Glutamatergic neuron (in vitro differentiated cells): ENCODE measurements around the gene UBE2J2. TPM values are rescaled to one million over a fixed set of nuclear protein-coding genes. Genes with fewer than 3 reads are reported as not detected.

ENCODE experiments used
- DNase-seq: peaks from one replicate; pipeline ENCODE4 v3.0.0; 2022
- H3K27ac Mint-ChIP-seq: one replicate; pipeline ENCODE4 v1.8.0; 2020; ENCODE audit warnings: mild to moderate bottlenecking, mixed read lengths, inconsistent platforms; ENCODE audit not compliant: unreplicated experiment
- H3K27me3 Mint-ChIP-seq: one replicate; pipeline ENCODE4 v1.8.0; 2020; ENCODE audit warnings: mild to moderate bottlenecking, moderate library complexity, mixed read lengths, inconsistent platforms; ENCODE audit not compliant: unreplicated experiment
- H3K36me3 Mint-ChIP-seq: one replicate; pipeline ENCODE4 v1.8.0; 2020; ENCODE audit warnings: mild to moderate bottlenecking, mixed read lengths, inconsistent platforms; ENCODE audit not compliant: unreplicated experiment
- H3K4me1 Mint-ChIP-seq: one replicate; pipeline ENCODE4 v1.8.0; 2020; ENCODE audit warnings: mild to moderate bottlenecking, low read depth, mixed read lengths, inconsistent platforms; ENCODE audit not compliant: unreplicated experiment
- H3K4me3 Mint-ChIP-seq: one replicate; pipeline ENCODE4 v1.8.0; 2020; ENCODE audit warnings: mild to moderate bottlenecking, mixed read lengths, inconsistent platforms; ENCODE audit not compliant: unreplicated experiment
- H3K9me3 Mint-ChIP-seq: one replicate; pipeline ENCODE4 v1.8.0; 2020; ENCODE audit warnings: mild to moderate bottlenecking, moderate library complexity, mixed read lengths, inconsistent platforms; ENCODE audit not compliant: unreplicated experiment
- CTCF ChIP-seq: fragments of 200-600 bp; sonication (generic); IDR thresholded peaks from one replicate; pipeline ENCODE4 v1.5.0; 2021; ENCODE audit not compliant: partially characterized antibody, unreplicated experiment
- total RNA-seq: library from RNA; stranded (reverse); fragmentation: NEBNext Ultra II Directional; extraction: Animal tissue kit (Norgen Biotek cat#: 25700); gene quantifications from one replicate; pipeline ENCODE4 v1.2.1, GENCODE V29; 2021; ENCODE audit not compliant: unreplicated experiment

UBE2J2 gene
- total RNA-seq, 1 donor from 2014 or later, result 88.1 TPM

GRCh38 chr1:1244192-1244811 lies 29.4 kb downstream of the UBE2J2 start:
- Mint-ChIP-seq H3K4me3 (no peak overlapping the region), H3K9me3 (no peaks in the 10 kb centered on the region), H3K4me1 (no peaks in the 10 kb centered on the region), H3K27ac (no peak overlapping the region), H3K36me3 (no peaks in the 10 kb centered on the region), H3K27me3 (no peaks in the 10 kb centered on the region)
- DNase-seq, result no peak
- TF ChIP-seq CTCF, result no peak

- Mint-ChIP-seq H3K36me3 (no peaks in the 10 kb centered on the region), H3K9me3 (no peaks in the 10 kb centered on the region), H3K4me1 (no peaks in the 10 kb centered on the region), H3K4me3 (no peak overlapping the region), H3K27me3 (no peaks in the 10 kb centered on the region), H3K27ac (no peak overlapping the region)
- peak; percentile 56 for DNase-seq
- TF ChIP-seq CTCF, result no peak
These were observed 29.9 kb downstream of the UBE2J2 start for GRCh38 chr1:1243807-1244191.

GRCh38 chr1:1243266-1243660 lies 30.4 kb downstream of the UBE2J2 start:
- Mint-ChIP-seq H3K4me1 (no peaks in the 10 kb centered on the region), H3K27ac (no peak overlapping the region), H3K4me3 (no peak overlapping the region), H3K9me3 (no peaks in the 10 kb centered on the region), H3K36me3 (no peaks in the 10 kb centered on the region), H3K27me3 (no peaks in the 10 kb centered on the region)
- TF ChIP-seq CTCF, result no peak
- DNase-seq, result no peak

GRCh38 chr1:1242461-1243265 lies 31.0 kb downstream of the UBE2J2 start:
- Mint-ChIP-seq H3K36me3 (no peaks in the 10 kb centered on the region), H3K27ac (no peak overlapping the region), H3K4me1 (no peaks in the 10 kb centered on the region), H3K4me3 (no peak overlapping the region), H3K27me3 (no peaks in the 10 kb centered on the region), H3K9me3 (no peaks in the 10 kb centered on the region)
- TF ChIP-seq CTCF, result no peak
- DNase-seq, result no peak

- no peaks in the 10 kb centered on the region for H3K9me3 Mint-ChIP-seq
- no peak overlapping the region for H3K27ac Mint-ChIP-seq
- H3K36me3 Mint-ChIP-seq, result no peaks in the 10 kb centered on the region
- H3K4me1 Mint-ChIP-seq, result peaks cover 2% of the 10 kb centered on the region
- TF ChIP-seq CTCF, result no peak
- DNase-seq, result no peak
- H3K4me3 Mint-ChIP-seq, result no peak overlapping the region
- peaks cover 2% of the 10 kb centered on the region for H3K27me3 Mint-ChIP-seq
These were observed 31.9 kb downstream of the UBE2J2 start for GRCh38 chr1:1241588-1242219.
